A549 (cell line): ENCODE results near the gene ATRX. TPM values are rescaled to one million over a fixed set of nuclear protein-coding genes. Genes with fewer than 3 reads are reported as not detected.

ENCODE experiments used
- ATAC-seq, 2 experiments: fragments of 200-7000 bp in 1 of 2; fragments of >200 bp in 1 of 2; cut with Nextera tagmentation in 1 of 2; cut with Tn5 transposase in 1 of 2; 3 replicates each; pipeline versions ENCODE4 v1.8.0 to v1.9.1; 2018 to 2020; ENCODE audit warnings: mild to moderate bottlenecking in 1 of 2, moderate library complexity in 1 of 2
- CTCF ChIA-PET: fragments of 300-600 bp; sonication (Branson Sonifier 250); formaldehyde crosslinking; extraction: SDS; loops from one replicate; lab custom pipeline; 2021; ENCODE audit warnings: antibody characterized with exemption, inconsistent platforms; lab: Yijun Ruan, JAX
- POLR2A ChIA-PET: fragments of 350-600 bp; formaldehyde crosslinking; extraction: SDS; loops from one replicate; lab custom pipeline; 2021; ENCODE audit warnings: antibody characterized with exemption, inconsistent platforms; lab: Yijun Ruan, JAX
- DNase-seq, 2 experiments: peaks; one replicate each; pipeline versions ENCODE4 v3.0.0 to v3.0.0-alpha.2; 2011 to 2016; ENCODE audit warnings: low read depth in 1 of 2, low spot score in 1 of 2
- FAIRE-seq: peaks from 2 replicates; lab custom pipeline; 2011; peaks lifted over from hg19 to GRCh38; lab: Jason Lieb, UNC
- H3K27ac ChIP-seq, 2 experiments: fragments of >200 bp; sonication (Bioruptor Twin); formaldehyde crosslinking; 3 replicates each; pipeline ENCODE4 v1.5.1; 2016 to 2017
- H3K4me1 ChIP-seq: fragments of >200 bp; sonication (Bioruptor Twin); formaldehyde crosslinking; 3 replicates; pipeline ENCODE4 v1.6.1; 2016
- H3K4me2 ChIP-seq: fragments of >200 bp; sonication (Bioruptor Twin); formaldehyde crosslinking; 3 replicates; pipeline ENCODE4 v1.6.1; 2016
- H3K4me3 ChIP-seq: fragments of >200 bp; sonication (Bioruptor Twin); formaldehyde crosslinking; 3 replicates; pipeline ENCODE4 v1.5.1; 2016
- H3K9me3 ChIP-seq: fragments of >200 bp; sonication (Bioruptor Twin); formaldehyde crosslinking; 3 replicates; pipeline ENCODE4 v1.6.1; 2016
- CEBPB ChIP-seq, 2 experiments: fragments of >200 bp in 1 of 2; sonication (Bioruptor Twin) in 1 of 2; formaldehyde crosslinking in 1 of 2; IDR thresholded peaks; 2 replicates each; pipeline ENCODE4 v1.6.1; 2012 to 2016
- CTCF ChIP-seq: fragments of >200 bp; sonication (Bioruptor Twin); formaldehyde crosslinking; IDR thresholded peaks from 3 replicates; pipeline ENCODE4 v1.5.1; 2016
- FOSB ChIP-seq: fragments of 250-450 bp; sonication (Bioruptor Pico); IDR thresholded peaks from 2 replicates; pipeline ENCODE4 v1.5.0; 2020; ENCODE audit warnings: mild to moderate bottlenecking, moderate library complexity
- FOSL2 ChIP-seq, 2 experiments: fragments of 450-650 bp in 1 of 2; fragments of >200 bp in 1 of 2; sonication (Bioruptor Twin) in 1 of 2; formaldehyde crosslinking; IDR thresholded peaks; 2 replicates each; pipeline versions ENCODE4 v1.5.0 to v1.6.1; 2016 to 2020; ENCODE audit warnings: mild to moderate bottlenecking in 1 of 2, moderate library complexity in 1 of 2
- HES2 ChIP-seq: fragments of >200 bp; sonication (Bioruptor Twin); formaldehyde crosslinking; IDR thresholded peaks from 2 replicates; pipeline ENCODE4 v1.6.1; 2016
- JUN ChIP-seq, 2 experiments: fragments of >200 bp; sonication (Bioruptor Twin); formaldehyde crosslinking; IDR thresholded peaks; 2 replicates in 1 of 2; 3 replicates in 1 of 2; pipeline ENCODE4 v1.6.1; 2016 to 2017
- JUNB ChIP-seq: fragments of >200 bp; sonication (Bioruptor Twin); formaldehyde crosslinking; IDR thresholded peaks from 2 replicates; pipeline ENCODE4 v1.6.1; 2016
- KDM5A ChIP-seq: fragments of 200-600 bp; sonication (generic); IDR thresholded peaks from 2 replicates; pipeline ENCODE4 v1.6.1; 2016; ENCODE audit warnings: antibody characterized with exemption, mild to moderate bottlenecking
- MAFK ChIP-seq: fragments of 450-650 bp; IDR thresholded peaks from 2 replicates; pipeline ENCODE4 v1.6.1; 2014; ENCODE audit not compliant: partially characterized antibody
- MAZ ChIP-seq: fragments of 150-350 bp; IDR thresholded peaks from 2 replicates; pipeline ENCODE4 v1.6.1; 2014; ENCODE audit warnings: antibody characterized with exemption, low read depth, low read length, borderline replicate concordance
- POLR2AphosphoS2 ChIP-seq: conservative IDR thresholded peaks from 2 replicates; pipeline ENCODE4 v1.6.1; 2012; ENCODE audit warnings: low read length, improper control_type of control experiment, inconsistent platforms
- RARB ChIP-seq: fragments of 250-450 bp; sonication (Bioruptor Pico); IDR thresholded peaks from 2 replicates; pipeline ENCODE4 v1.8.0; 2021; ENCODE audit warnings: mild to moderate bottlenecking, moderate library complexity
- RFX5 ChIP-seq: fragments of 450-650 bp; IDR thresholded peaks from 2 replicates; pipeline ENCODE4 v1.7.1; 2014; ENCODE audit warnings: antibody characterized with exemption, mild to moderate bottlenecking, moderate library complexity
- RNF2 ChIP-seq: fragments of 200-600 bp; sonication (generic); IDR thresholded peaks from 2 replicates; pipeline ENCODE4 v1.6.1; 2016; ENCODE audit warnings: low read depth, mild to moderate bottlenecking, antibody characterized with exemption, moderate library complexity, borderline replicate concordance
- ZC3H11A ChIP-seq: fragments of 450-650 bp; IDR thresholded peaks from 2 replicates; pipeline ENCODE4 v1.6.1; 2014; ENCODE audit warnings: antibody characterized with exemption, mild to moderate bottlenecking
- ZSCAN20 ChIP-seq: fragments of 250-450 bp; sonication (Bioruptor Pico); IDR thresholded peaks from 2 replicates; pipeline ENCODE4 v1.8.0; 2022; ENCODE audit warnings: mild to moderate bottlenecking, moderate library complexity
- WGBS: methylation state at CpG from one replicate; pipeline ENCODE4 v1.1.6; 2017; ENCODE audit errors: missing lambda C conversion rate; 5-methylcytosine and 5-hydroxymethylcytosine counted together
- polyA plus RNA-seq, 4 experiments: library from polyadenylated mRNA; depleted of rRNA in 3 of 4; stranded (reverse); fragments of >200 nt; fragmentation: RNase III in 1 of 4; extraction: RNeasy Plus Mini Kit Qiagen cat#74134 plus additional on column Dnase treatment in 1 of 4; gene quantifications; 2 replicates in 3 of 4; 3 replicates in 1 of 4; pipeline ENCODE4 v1.2.3, GENCODE V29; 2011 to 2017

Gene ATRX
- polyA plus RNA-seq, 2 of the 4 experiments (the other 2 are of a cell fraction): 34.7 to 97.1 TPM

- Histone ChIP-seq H3K4me1 (no peaks in the 10 kb centered on the region), H3K4me3 (no peak overlapping the region)
- TF ChIP-seq MAFK (peak; percentile 90), FOSL2 (IDR thresholded peaks at IDR 0.05) (no peak), FOSL2 (CRISPR knock-in tag; IDR thresholded peaks at IDR 0.05) (no peak), RNF2 (no peak), CTCF (no peak), JUNB (no peak), FOSB (CRISPR knock-in tag) (no peak), RARB (CRISPR knock-in tag) (no peak)
- TF ChIP-seq, all 56 proteins: peak for 1
- ATAC-seq (no peak), FAIRE-seq (no peak), DNase-seq (no peak)
- ChIA-PET CTCF (no interaction called here), POLR2A (no interaction called here)
- 95% methylated on average over 4 of the region's 4 CpGs for WGBS
- Histone ChIP-seq H3K9me3 (peaks cover 3% of the 10 kb centered on the region; the same call in 1 of the 3 replicates), H3K4me2 (no peak overlapping the region), H3K27ac (no peak overlapping the region)
These were observed 62.3 kb downstream of the ATRX start for GRCh38 chrX:77723681-77724080.

- FAIRE-seq (no peak), DNase-seq (no peak), ATAC-seq (no peak)
- CTCF ChIA-PET: no interaction called here
- POLR2A ChIA-PET: no interaction called here
- no peaks in the 10 kb centered on the region for H3K9me3 ChIP-seq
- H3K4me3 ChIP-seq: no peak overlapping the region
- no peaks in the 10 kb centered on the region for H3K4me1 ChIP-seq
- TF ChIP-seq CTCF: no peak
- no peak for TF ChIP-seq JUN (IDR thresholded peaks at IDR 0.05)
- TF ChIP-seq KDM5A: no peak
- TF ChIP-seq RARB (CRISPR knock-in tag): no peak
- TF ChIP-seq ZC3H11A: no peak
- no peak for TF ChIP-seq CEBPB (IDR thresholded peaks at IDR 0.05)
- TF ChIP-seq POLR2AphosphoS2: no peak
- TF ChIP-seq, all 56 proteins: peak for 0
- Histone ChIP-seq H3K4me2 (no peak overlapping the region), H3K27ac (no peak overlapping the region)
- WGBS: 84% methylated on average over 4 of the region's 4 CpGs
These were observed 66.6 kb downstream of the ATRX start for GRCh38 chrX:77719388-77719787.

GRCh38 chrX:77704881-77705280, 81.1 kb downstream of the ATRX start:
- no peak overlapping the region for H3K4me3 ChIP-seq
- WGBS: 85% methylated on average over 4 of the region's 6 CpGs
- H3K4me2 ChIP-seq: no peak overlapping the region
- DNase-seq (no peak), ATAC-seq (no peak), FAIRE-seq (no peak)
- no peaks in the 10 kb centered on the region for H3K9me3 ChIP-seq
- no peaks in the 10 kb centered on the region for H3K4me1 ChIP-seq
- CTCF ChIA-PET: no interaction called here
- H3K27ac ChIP-seq: no peak overlapping the region
- TF ChIP-seq RFX5: no peak
- no peak for TF ChIP-seq ZSCAN20 (CRISPR knock-in tag)
- no peak for TF ChIP-seq HES2
- no peak for TF ChIP-seq MAZ
- TF ChIP-seq CTCF: no peak
- POLR2A ChIA-PET: no interaction called here
